GM12801 (cell line): ENCODE measurements around the gene DST.

Experiments used
- TF ChIP-seq, protein P1 (sequence below): IDR thresholded peaks from one replicate; pipeline ENCODE4 v1.5.1; 2011; ENCODE audit warnings: control low read depth; ENCODE audit not compliant: insufficient read length; ENCODE audit errors: extremely low read depth

The DST gene

DNA sequence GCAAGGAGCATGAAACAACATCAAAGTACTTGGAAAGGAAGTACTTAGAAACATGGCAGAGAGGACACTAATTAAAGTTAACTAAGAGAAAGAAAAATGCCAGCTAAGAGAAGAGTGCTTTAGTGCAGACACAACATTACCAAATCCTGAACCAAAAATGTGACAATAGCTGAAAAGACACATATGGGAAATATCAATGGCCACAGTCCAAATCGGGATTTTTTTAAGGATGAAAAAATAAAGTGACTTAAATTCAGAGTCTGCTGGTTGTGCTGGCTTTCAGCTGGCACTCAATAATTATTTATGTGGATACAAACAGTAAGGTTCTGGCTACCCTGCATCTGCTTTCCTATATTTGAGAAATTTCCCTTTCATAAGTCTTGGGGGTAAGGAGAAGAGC, 12.6 kb upstream of the DST start:
- TF ChIP-seq, protein P1, sequence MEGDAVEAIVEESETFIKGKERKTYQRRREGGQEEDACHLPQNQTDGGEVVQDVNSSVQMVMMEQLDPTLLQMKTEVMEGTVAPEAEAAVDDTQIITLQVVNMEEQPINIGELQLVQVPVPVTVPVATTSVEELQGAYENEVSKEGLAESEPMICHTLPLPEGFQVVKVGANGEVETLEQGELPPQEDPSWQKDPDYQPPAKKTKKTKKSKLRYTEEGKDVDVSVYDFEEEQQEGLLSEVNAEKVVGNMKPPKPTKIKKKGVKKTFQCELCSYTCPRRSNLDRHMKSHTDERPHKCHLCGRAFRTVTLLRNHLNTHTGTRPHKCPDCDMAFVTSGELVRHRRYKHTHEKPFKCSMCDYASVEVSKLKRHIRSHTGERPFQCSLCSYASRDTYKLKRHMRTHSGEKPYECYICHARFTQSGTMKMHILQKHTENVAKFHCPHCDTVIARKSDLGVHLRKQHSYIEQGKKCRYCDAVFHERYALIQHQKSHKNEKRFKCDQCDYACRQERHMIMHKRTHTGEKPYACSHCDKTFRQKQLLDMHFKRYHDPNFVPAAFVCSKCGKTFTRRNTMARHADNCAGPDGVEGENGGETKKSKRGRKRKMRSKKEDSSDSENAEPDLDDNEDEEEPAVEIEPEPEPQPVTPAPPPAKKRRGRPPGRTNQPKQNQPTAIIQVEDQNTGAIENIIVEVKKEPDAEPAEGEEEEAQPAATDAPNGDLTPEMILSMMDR: no peak

DNA sequence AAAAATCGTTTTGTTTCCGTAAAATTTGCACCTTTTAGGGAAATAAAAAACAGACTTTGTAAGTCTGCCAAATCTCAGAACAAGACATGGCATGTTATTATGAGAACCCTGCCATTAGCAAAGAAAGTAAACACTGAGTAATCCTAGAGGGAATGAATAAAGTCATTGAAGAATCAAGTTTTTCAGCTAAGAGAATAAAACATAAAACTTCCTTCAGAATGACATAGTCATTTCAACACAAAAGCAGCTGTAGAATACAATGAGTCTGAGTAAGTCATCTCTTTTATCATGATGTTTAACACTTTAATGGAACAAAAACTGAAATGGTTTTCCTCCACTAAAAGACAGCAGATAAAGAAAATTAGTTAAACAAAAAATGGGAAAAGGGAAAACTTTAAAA, 10.3 kb upstream of the DST start:
- TF ChIP-seq, protein P1: no peak

DNA sequence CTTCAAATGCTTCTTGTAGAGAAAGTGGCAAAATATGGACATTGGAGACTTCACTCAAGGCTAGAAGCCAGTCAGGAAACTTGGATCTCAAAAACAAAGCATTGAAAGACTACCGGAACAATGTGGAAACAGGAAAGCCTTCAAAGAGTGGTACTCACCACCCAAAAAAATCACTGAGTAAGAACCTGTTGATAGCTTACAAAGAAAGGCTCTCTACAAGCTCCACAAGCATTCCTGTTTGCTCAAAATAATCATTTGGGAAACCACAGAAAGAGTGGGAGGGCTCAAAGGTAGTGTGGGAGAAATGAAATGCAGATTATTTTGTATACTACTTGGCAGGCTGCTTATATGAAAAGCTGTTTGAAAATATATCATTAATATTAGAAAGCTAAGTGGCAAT, 9.5 kb upstream of the DST start:
- TF ChIP-seq, protein P1: no peak

DNA sequence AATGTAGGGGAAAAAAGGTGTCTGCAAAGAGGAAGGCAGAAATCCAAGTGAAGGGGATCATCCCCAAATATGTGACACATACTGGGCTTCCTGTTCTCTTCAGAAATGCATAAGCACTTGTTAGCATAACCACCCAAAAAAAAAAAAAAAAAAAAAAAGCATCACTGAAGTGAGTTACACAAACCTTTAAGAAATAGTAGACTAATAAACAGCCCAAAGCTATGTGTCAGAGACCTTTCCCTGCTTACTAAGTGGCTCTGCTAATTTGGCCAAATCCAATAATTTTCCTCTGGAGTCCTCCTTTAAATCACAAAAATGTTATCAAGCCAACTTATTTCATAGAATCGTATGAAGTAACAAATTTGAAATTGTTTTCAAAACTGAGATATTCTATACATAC, 7.5 kb upstream of the DST start:
- TF ChIP-seq, protein P1: no peak

DNA sequence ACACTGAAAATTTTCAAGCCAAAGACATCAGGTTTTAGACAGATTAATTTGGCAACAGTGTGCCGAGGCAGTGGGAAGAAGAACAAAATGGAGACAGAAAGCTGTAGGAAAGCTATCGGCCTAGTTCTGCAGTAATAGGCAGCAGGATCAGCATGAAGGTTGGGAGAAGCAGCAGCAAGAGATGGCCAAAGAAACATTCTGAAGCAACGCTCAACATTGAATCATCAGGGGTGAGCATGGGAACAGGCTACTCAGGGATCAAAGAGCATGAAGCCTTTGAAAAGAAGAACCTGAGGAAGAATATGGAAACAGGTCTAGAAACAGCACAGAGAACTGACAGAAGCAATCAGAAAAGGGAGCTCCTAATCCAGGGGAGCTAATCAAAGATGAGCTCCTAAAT, 7.1 kb upstream of the DST start:
- TF ChIP-seq, protein P1: no peak

DNA sequence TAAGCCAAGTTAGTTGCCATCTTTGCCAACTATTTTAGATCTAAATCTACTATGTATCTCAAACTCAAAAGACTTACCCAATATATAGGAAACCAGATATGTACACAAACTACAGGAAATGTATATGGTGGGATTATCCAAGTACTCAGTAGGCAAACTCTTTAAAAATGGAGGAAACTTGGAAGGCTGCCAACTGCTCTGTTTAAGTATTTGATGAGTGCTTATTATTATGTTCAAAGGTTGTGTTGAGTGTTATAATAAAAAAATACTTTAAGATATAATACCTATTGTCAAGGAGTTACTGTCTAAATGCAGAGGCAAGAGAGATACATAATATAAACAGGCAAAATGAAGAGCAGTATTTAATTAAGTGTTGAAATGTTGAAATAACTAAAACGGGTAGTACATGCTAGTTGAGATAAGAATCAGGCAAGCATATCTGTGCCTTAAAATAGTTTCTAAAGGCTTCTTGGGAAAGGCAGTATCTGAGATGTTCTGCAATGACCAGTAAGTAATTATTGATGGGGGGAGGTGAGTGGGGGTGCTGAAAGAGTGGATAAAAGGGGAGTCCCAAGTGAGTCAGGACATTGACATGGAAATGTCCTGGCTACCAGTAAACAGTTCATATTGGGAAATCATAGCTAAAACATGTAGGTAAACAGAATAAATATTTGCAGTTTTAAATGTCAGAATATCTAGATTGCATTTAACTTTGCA, 6.5 kb upstream of the DST start:
- TF ChIP-seq, protein P1: no peak

DNA sequence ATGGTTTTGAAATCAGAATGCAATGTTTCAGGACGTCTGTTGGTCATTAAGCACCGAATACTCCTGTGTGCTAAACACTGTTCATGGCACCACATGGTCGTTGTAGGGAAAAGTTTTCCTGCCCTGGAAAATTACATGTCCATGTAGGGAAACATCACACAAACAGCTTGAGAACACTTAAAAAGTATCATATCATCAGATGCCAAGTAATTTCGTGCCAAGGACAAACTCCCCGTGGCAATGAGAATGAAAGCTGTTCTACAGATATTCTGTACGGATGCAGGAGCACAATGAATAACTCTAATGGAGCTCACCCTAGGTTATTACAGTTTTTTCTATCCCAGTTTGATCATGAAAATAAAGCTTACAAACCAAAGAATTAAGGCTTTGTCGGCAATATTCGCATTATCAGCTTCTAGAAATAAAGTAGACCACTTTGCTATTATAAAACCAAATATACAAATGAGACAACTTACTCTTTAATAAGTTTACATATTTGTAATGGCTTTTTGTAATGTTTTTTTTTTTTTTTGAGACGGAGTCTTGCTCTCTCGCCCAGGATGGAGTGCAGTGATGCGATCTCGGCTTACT, 4.6 kb upstream of the DST start:
- TF ChIP-seq, protein P1: no peak
